H9 (cell line): Measurements from ENCODE around the gene FAM210B. TPM values are rescaled to one million over a fixed set of nuclear protein-coding genes. Genes with fewer than 3 reads are reported as not detected.

Experiments used
- DNase-seq: peaks from one replicate; pipeline ENCODE4 v3.0.0-alpha.2; 2017
- H2AFZ ChIP-seq: one replicate; pipeline ENCODE4 v1.6.1; 2013; ENCODE audit warnings: mild to moderate bottlenecking, low read length, control low read depth, moderate library complexity
- H2AK5ac ChIP-seq: 2 replicates; pipeline ENCODE4 v1.6.1; 2013; ENCODE audit warnings: low read length, control low read depth, mixed read lengths; ENCODE audit not compliant: insufficient read length
- H2BK120ac ChIP-seq: one replicate; pipeline ENCODE4 v1.6.1; 2013; ENCODE audit warnings: low read depth, mild to moderate bottlenecking, low read length, control low read depth, inconsistent platforms; ENCODE audit not compliant: poor library complexity, severe bottlenecking
- H2BK12ac ChIP-seq: 2 replicates; pipeline ENCODE4 v1.6.1; 2013; ENCODE audit warnings: low read length, control low read depth, mixed read lengths, low read depth; ENCODE audit not compliant: insufficient read length
- H2BK15ac ChIP-seq: 2 replicates; pipeline ENCODE4 v1.6.1; 2013; ENCODE audit warnings: low read depth, low read length, control low read depth
- H2BK20ac ChIP-seq: one replicate; pipeline ENCODE4 v1.6.1; 2013; ENCODE audit warnings: low read depth, mild to moderate bottlenecking, low read length, control low read depth, inconsistent platforms; ENCODE audit not compliant: poor library complexity, severe bottlenecking
- H2BK5ac ChIP-seq: 2 replicates; pipeline ENCODE4 v1.6.1; 2013; ENCODE audit warnings: low read length, control low read depth, mixed read lengths; ENCODE audit not compliant: insufficient read length
- H3K14ac ChIP-seq: 2 replicates; pipeline ENCODE4 v1.6.1; 2013; ENCODE audit warnings: low read length, control low read depth; ENCODE audit not compliant: insufficient read depth
- H3K18ac ChIP-seq: 2 replicates; pipeline ENCODE4 v1.6.1; 2013; ENCODE audit warnings: low read depth, mild to moderate bottlenecking, mixed read lengths, low read length, control low read depth; ENCODE audit not compliant: insufficient read length
- H3K23ac ChIP-seq: 2 replicates; pipeline ENCODE4 v1.6.1; 2013; ENCODE audit warnings: low read length, control low read depth, mixed read lengths, low read depth; ENCODE audit not compliant: insufficient read length
- H3K23me2 ChIP-seq: 2 replicates; pipeline ENCODE4 v1.6.1; 2013; ENCODE audit warnings: low read depth, mild to moderate bottlenecking, mixed read lengths, low read length, control low read depth; ENCODE audit not compliant: insufficient read length, poor library complexity, severe bottlenecking
- H3K27ac ChIP-seq: 2 replicates; pipeline ENCODE4 v1.5.1; 2013; ENCODE audit warnings: low read length, control low read depth, mixed read lengths, low read depth; ENCODE audit not compliant: insufficient read length
- H3K27me3 ChIP-seq: 2 replicates; pipeline ENCODE4 v1.6.1; 2013; ENCODE audit warnings: low read length, control low read depth, inconsistent platforms; ENCODE audit not compliant: insufficient read depth
- H3K4ac ChIP-seq: 2 replicates; pipeline ENCODE4 v1.6.1; 2013; ENCODE audit warnings: low read depth, mild to moderate bottlenecking, control low read depth, inconsistent platforms, low read length, moderate library complexity
- H3K4me1 ChIP-seq: 2 replicates; pipeline ENCODE4 v1.6.1; 2013; ENCODE audit warnings: low read length, control low read depth, inconsistent platforms; ENCODE audit not compliant: insufficient read depth
- H3K4me2 ChIP-seq: 2 replicates; pipeline ENCODE4 v1.6.1; 2013; ENCODE audit warnings: low read length, control low read depth, mixed read lengths; ENCODE audit not compliant: insufficient read length, insufficient read depth
- H3K56ac ChIP-seq: 2 replicates; pipeline ENCODE4 v1.6.1; 2013; ENCODE audit warnings: low read depth, mild to moderate bottlenecking, mixed read lengths, low read length, control low read depth; ENCODE audit not compliant: insufficient read length
- H3K79me1 ChIP-seq: 2 replicates; pipeline ENCODE4 v1.6.1; 2013; ENCODE audit warnings: low read depth, mild to moderate bottlenecking, moderate library complexity, low read length, control low read depth, inconsistent platforms; ENCODE audit not compliant: insufficient read depth, poor library complexity, severe bottlenecking
- H3K79me2 ChIP-seq: 2 replicates; pipeline ENCODE4 v1.6.1; 2013; ENCODE audit warnings: low read length, control low read depth, inconsistent platforms; ENCODE audit not compliant: insufficient read depth
- H3K9ac ChIP-seq: 2 replicates; pipeline ENCODE4 v1.6.1; 2013; ENCODE audit warnings: low read length, control low read depth, mixed read lengths; ENCODE audit not compliant: insufficient read length; ENCODE audit errors: extremely low read depth
- H3K9me3 ChIP-seq: one replicate; pipeline ENCODE4 v1.6.1; 2013; ENCODE audit warnings: low read depth, low read length, inconsistent platforms; ENCODE audit not compliant: control insufficient read depth
- H3T11ph ChIP-seq: one replicate; pipeline ENCODE4 v1.6.1; 2013; ENCODE audit warnings: mild to moderate bottlenecking, low read length, control low read depth, inconsistent platforms
- H4K20me1 ChIP-seq: one replicate; pipeline ENCODE4 v1.6.1; 2013; ENCODE audit not compliant: control insufficient read depth, insufficient read length, insufficient read depth
- H4K5ac ChIP-seq: 2 replicates; pipeline ENCODE4 v1.6.1; 2013; ENCODE audit warnings: low read depth, mild to moderate bottlenecking, mixed read lengths, low read length, control low read depth; ENCODE audit not compliant: insufficient read length
- H4K8ac ChIP-seq: replicated peaks from 2 replicates; pipeline ENCODE4 v1.6.1; 2013; ENCODE audit warnings: low read length, control low read depth, mixed read lengths, low read depth; ENCODE audit not compliant: insufficient read length
- H4K91ac ChIP-seq: 2 replicates; pipeline ENCODE4 v1.6.1; 2013; ENCODE audit warnings: low read depth, mild to moderate bottlenecking, moderate library complexity, mixed read lengths, low read length, control low read depth; ENCODE audit not compliant: insufficient read length
- H3K27ac Mint-ChIP-seq, 3 experiments: 2 replicates in 2 of 3; 3 replicates in 1 of 3; pipeline ENCODE4 v1.8.0; 2020 to 2021; ENCODE audit warnings: mixed read lengths in 3 of 3, mild to moderate bottlenecking in 1 of 3, moderate library complexity in 1 of 3
- H3K27me3 Mint-ChIP-seq: 2 replicates; pipeline ENCODE4 v1.8.0; 2021; ENCODE audit warnings: low read depth, mild to moderate bottlenecking, moderate library complexity, mixed read lengths
- H3K36me3 Mint-ChIP-seq, 3 experiments: 2 replicates in 2 of 3; 3 replicates in 1 of 3; pipeline ENCODE4 v1.8.0; 2020 to 2021; ENCODE audit warnings: low read depth in 3 of 3, mixed read lengths in 3 of 3; ENCODE audit not compliant: insufficient read depth in 1 of 3
- H3K4me1 Mint-ChIP-seq, 2 experiments: 2 replicates each; pipeline ENCODE4 v1.8.0; 2020; ENCODE audit warnings: mixed read lengths in 2 of 2
- H3K4me3 Mint-ChIP-seq, 2 experiments: 2 replicates in 1 of 2; 3 replicates in 1 of 2; pipeline ENCODE4 v1.8.0; 2020 to 2021; ENCODE audit warnings: mild to moderate bottlenecking in 2 of 2, mixed read lengths in 2 of 2, moderate library complexity in 1 of 2
- H3K9me3 Mint-ChIP-seq, 2 experiments: 2 replicates in 1 of 2; 3 replicates in 1 of 2; pipeline ENCODE4 v1.8.0; 2020; ENCODE audit warnings: mild to moderate bottlenecking in 2 of 2, mixed read lengths in 2 of 2, moderate library complexity in 1 of 2
- WGBS: extraction: QIAGEN DNeasy Blood & Tissue Kit; methylation state at CpG from one replicate; pipeline ENCODE4 v1.1.7; 2013; ENCODE audit warnings: missing lambda C conversion rate, low lambda C conversion rate, mixed read lengths; ENCODE audit not compliant: insufficient read length; ENCODE audit errors: extremely low coverage; 5-methylcytosine and 5-hydroxymethylcytosine counted together
- total RNA-seq: library from RNA; stranded (reverse); gene quantifications from 2 replicates; pipeline ENCODE4 v1.2.1, GENCODE V29; 2021
- TF ChIP-seq, protein P1 (sequence below): fragments of 200-600 bp; sonication (generic); conservative IDR thresholded peaks from 3 replicates; pipeline ENCODE4 v1.8.0; 2021; ENCODE audit warnings: antibody characterized with exemption, mild to moderate bottlenecking

FAM210B gene
- total RNA-seq, 1 experiment from 2014 or later = 24.2 TPM

DNA sequence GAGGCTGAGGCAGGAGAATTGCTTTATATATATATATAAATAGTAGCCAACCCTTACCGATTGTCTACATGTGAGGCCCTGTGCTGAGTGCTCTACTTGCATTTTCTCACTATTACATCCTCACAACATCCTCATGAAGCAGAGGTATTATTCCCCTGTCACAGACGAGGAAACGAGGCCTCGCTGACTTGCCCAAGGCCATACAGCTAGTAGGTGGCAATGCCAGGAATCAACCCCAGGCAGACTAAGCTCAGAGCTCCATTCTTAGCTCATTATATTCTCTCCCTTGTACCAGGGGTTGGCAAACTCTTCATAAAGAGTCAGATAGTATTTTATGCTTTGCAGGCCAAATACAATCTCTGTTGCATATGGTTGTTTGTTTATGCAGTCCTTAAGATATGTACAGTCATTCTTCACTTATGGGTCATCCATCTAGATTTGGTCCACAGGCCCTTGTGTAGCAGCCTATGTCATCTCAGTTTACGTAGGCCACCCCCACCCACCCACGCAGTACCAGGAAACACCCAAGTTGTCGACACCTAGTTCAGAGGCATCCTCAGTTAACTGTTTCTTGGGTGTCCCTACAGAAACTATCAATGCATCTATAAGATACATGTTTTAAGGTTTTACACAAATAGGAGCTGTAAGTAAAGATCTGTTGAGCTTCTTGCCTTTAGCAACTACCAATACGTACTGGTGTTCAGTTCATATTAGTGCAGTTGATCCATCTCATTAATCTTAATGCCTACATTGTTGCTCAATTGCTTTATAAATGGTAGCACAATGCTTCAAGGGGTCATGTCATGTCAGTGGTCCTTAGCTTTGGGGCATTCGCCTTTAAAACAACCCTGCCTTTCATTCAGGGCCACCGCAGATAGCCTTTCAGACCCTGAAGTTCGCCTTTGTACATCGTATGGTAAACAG is 56.3 kb downstream of the FAM210B start:
- H3K27me3 ChIP-seq = no peaks in the 10 kb centered on the region
- no peak overlapping the region for H3K9ac ChIP-seq
- H3K79me2 ChIP-seq = no peaks in the 10 kb centered on the region
- H3K4me1 ChIP-seq = no peaks in the 10 kb centered on the region
- H2BK5ac ChIP-seq = no peak overlapping the region
- H3T11ph ChIP-seq = no peak overlapping the region
- H4K8ac ChIP-seq = no peak overlapping the region
- H3K18ac ChIP-seq = no peak overlapping the region
- no peak overlapping the region for H3K23ac ChIP-seq
- no peak overlapping the region for H3K14ac ChIP-seq
- no peaks in the 10 kb centered on the region for H4K20me1 ChIP-seq
- no peak overlapping the region for H4K91ac ChIP-seq
- Mint-ChIP-seq H3K27ac (no peak overlapping the region), H3K27me3 (peaks cover 16% of the 10 kb centered on the region), H3K4me1 (no peaks in the 10 kb centered on the region), H3K4me3 (no peak overlapping the region), H3K36me3 (no peaks in the 10 kb centered on the region; a peak in 1 of 7 replicates), H3K9me3 (no peaks in the 10 kb centered on the region)
- H2AFZ ChIP-seq = no peak overlapping the region
- H2BK20ac ChIP-seq = no peak overlapping the region
- H3K79me1 ChIP-seq = no peaks in the 10 kb centered on the region
- H3K27ac ChIP-seq = no peak overlapping the region
- H2BK15ac ChIP-seq = no peak overlapping the region
- H4K5ac ChIP-seq = no peak overlapping the region
- H2AK5ac ChIP-seq = no peak overlapping the region
- H2BK12ac ChIP-seq = no peak overlapping the region
- H3K9me3 ChIP-seq = no peaks in the 10 kb centered on the region
- no peak overlapping the region for H2BK120ac ChIP-seq
- no peak overlapping the region for H3K4me2 ChIP-seq
- no peak overlapping the region for H3K56ac ChIP-seq
- H3K4ac ChIP-seq = no peak overlapping the region
- TF ChIP-seq, protein P1, sequence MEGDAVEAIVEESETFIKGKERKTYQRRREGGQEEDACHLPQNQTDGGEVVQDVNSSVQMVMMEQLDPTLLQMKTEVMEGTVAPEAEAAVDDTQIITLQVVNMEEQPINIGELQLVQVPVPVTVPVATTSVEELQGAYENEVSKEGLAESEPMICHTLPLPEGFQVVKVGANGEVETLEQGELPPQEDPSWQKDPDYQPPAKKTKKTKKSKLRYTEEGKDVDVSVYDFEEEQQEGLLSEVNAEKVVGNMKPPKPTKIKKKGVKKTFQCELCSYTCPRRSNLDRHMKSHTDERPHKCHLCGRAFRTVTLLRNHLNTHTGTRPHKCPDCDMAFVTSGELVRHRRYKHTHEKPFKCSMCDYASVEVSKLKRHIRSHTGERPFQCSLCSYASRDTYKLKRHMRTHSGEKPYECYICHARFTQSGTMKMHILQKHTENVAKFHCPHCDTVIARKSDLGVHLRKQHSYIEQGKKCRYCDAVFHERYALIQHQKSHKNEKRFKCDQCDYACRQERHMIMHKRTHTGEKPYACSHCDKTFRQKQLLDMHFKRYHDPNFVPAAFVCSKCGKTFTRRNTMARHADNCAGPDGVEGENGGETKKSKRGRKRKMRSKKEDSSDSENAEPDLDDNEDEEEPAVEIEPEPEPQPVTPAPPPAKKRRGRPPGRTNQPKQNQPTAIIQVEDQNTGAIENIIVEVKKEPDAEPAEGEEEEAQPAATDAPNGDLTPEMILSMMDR = no peak
- no peak for DNase-seq
- no peaks in the 10 kb centered on the region for H3K23me2 ChIP-seq
- WGBS = no CpG with 5 or more reads among the region's 12 CpGs
